HG03342 (cell line): Measurements from ENCODE around the gene FOXJ3.

Experiments used
- ATAC-seq: cut with Tn5 transposase; IDR thresholded peaks from one replicate; pipeline ENCODE4 v1.9.1; 2021; ENCODE audit warnings: mild to moderate bottlenecking, moderate library complexity; ENCODE audit not compliant: unreplicated experiment

Gene FOXJ3

DNA sequence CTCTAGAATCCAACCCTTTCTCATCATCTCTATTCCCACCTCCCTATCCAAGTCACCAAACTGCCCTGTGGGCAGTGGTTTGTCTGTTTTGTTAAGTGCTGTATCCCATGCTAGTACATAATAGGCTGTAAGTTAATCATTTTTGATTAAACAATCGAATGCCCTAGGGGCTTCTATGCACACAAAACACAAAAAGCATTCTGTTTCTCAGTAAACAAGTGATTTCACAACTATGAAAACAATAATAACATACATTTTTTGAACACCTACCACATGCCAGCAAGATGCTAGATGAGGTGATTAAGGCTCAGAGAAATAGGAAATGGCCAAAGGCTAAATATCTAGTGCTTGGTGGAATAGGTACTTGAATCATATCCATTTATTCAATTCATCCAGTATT lies 186.9 kb downstream of the FOXJ3 start:
- no peak for ATAC-seq

DNA sequence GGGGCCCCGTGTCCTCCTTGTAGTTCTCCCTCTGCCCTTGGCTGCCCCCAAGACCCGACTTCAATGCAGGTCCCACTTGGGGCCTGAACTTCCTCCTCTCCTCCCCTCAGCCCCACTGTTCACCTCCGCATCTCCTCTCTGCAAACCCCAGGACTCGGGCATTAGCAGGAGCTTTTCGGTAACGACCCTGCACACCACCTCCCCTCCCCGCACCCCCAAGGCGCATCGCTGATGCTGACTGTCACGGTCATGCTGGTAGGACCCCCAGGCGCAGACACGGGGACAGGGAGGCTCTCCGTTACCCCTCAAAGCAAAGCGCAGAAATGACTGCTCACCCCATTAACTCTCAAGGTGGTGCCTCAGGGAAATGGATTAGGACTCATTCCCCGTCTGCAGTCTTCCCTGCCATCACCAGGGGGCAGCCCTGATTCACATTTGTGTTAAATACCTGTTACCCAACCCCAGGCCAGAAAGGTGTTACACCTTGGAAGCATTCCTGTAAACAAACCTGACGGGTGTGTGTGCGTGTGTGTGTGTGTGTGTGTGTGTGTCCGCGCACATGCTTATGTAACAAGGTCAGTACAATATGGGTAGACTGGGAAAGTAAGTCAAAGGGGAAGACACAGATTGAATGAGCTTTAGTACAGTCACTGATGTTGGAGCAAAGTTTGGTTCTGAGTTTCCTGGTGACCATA lies 188.3 kb downstream of the FOXJ3 start:
- ATAC-seq = no peak

DNA sequence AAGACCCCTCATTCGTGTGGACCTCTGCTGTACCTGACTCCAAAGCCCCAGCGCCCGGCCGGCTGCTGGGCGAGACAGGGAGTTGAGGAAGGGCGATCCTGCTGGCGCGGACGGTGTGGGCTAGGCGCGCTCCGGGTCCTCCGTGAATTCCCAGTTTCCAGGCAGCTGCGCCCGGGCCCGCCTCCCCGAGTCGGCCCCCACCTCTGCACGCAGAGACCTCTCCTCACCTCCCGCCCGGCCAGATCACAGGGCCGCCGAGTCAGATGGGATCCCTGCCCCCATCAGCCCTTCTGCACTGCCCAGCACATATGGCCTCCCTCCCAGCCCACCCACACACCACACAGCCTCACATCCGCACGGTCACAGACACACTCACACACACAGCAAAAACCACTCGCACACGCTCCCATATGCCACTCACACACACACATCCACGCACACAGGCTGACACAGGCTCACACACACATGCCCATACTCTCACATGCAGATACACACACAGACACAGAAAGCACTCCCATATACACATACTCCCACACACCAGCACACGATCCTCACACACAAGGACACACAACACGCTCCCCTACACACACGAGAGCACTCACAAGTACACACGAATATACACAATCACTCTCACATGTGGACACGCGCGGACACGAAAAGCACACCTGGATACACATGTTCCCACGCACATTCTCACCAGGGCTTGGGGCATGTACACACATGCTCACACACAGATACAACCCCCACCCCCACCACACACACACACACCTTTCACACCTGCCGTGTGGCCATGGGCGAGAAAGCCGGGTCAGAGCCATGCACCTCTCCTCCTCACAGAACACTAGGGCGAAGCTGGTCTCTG lies 189.0 kb downstream of the FOXJ3 start:
- ATAC-seq = no peak

DNA sequence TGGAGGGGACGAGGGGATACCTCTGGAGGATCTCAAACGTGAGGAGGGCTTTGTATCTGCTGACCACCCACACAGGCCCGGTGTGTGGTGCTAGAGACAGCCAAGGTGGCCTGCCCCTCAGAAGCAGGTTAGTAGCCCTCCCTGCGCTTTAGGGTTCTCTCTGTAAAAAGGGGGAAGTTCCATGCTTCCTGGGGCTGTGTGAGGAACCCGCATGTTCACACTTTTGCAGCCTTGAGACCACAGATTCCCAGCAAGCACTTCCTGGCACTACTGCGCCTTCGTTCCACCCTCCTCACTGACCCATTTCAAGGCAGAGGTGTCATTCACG lies 189.7 kb downstream of the FOXJ3 start:
- no peak for ATAC-seq

DNA sequence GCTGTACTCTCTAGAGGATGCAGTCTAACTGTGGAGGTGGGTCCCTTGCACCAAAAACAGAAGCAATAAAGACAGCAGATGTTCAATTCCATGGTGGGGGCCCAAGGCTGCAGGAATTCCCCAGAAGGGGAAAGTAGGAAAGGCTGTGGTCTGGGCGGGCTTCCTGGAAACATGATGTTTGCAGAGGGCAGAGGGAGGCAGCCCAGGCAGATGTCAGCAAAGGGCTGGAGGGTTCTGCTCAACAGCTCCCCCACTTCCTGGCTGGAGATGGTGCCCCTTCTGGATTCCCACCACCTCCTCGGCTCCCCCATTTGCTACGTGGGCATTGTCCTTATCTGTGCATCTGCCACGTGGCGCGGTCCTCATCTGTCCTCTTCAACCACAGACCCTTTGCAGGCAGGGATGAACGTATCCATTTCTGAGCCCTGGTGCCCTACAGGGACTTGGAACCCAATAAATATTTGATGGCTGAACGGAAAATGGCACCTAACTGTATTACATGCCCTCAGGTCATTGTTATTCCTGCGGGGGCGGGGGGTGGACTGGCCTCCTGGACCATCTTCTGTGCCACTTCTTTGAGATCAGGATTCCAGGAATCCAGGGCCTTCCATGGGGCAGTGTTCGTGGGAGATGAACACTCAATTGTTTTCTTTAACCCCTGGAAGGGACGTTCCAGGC lies 190.2 kb downstream of the FOXJ3 start:
- ATAC-seq = no peak

DNA sequence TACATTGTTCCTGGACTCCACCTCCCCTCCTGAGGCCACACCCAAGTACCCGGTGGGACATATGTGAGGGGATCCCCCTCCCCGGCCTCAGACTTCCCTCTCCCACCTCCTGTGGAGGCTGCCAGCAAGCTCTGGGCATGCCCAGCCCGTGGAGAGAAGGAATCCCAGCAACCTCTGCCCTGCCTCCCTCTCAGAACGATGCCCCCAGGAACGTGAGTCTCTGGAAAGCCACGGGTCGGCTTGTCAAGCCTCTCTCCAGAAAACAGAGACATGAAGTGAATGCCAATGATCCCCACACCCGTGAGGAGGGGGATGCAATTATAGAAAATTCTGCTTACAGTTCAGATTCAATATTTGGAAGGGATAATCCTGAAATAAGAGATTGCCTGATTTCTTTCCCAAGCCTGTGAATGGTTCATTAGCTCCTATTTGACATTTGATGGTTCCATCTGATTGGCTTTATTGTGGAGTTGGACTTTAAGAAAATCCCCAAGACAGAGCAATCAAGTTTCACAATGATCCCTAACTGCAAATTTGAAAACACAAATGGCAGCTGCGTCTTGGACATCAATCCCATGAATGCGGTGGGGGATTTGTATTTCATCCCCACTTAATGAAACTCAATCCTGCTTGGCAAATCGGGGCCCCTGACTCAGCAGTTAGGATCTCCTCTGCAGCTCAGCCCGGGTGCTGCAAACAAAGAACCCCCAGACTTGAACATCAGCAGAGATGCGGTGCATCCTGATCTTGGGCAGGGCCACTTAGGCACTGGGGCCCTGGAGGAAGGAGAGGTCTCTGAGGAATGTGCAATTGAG lies 190.9 kb downstream of the FOXJ3 start:
- ATAC-seq = no peak

DNA sequence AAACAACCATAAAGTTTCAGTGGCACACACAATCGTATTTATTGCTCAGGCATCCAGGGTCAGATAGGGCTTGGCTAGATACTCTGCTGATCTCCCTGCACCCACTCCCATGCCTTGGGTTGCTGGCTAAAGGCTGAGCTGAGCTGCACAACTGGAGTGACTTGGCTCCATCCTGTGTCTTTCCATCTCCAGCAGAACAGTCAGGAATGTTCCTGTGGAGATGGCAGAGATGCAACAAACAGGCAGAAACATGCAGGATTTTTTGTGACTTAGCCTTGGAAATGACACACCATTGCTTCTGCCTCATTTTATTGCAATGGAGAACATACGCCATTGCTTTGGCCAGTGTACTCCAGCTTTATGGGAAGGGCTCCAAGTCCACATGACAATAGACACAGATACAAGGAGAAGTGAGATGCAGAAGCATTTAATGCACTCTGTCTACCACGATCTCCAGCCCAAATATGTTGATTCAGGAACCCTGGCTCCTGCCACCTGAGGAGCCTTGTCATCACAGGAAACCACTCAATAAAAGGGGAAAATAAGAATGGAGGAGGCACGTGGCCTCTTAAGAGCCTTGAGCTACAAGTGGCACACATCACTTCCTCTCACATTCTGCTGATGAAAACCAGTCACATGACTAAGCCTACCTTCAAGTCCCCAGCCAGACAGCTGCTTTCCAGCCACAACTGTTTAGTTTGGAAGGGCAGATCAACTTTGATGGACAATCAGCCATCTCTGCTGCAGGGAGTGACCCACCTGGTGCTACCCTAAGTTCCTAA lies 191.9 kb downstream of the FOXJ3 start:
- no peak for ATAC-seq

DNA sequence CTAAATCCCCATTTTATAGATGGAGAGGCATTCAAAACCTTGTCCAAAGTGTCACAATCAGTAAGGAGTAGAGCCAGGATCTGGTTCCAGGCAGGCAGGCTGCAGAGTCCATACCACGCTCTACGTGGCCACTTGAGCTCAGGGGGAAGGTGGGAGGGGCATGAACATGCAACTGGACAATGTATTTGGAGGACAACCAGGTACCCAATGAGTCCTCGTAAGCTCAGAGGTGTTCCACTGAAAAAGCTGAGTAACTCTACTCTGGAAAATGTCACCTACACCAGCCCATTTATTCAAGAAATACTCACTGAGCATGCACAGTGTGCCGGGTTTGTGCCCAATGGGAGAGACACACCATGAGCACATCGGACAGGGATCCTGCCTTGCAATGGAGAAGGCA lies 193.1 kb downstream of the FOXJ3 start:
- no peak for ATAC-seq

DNA sequence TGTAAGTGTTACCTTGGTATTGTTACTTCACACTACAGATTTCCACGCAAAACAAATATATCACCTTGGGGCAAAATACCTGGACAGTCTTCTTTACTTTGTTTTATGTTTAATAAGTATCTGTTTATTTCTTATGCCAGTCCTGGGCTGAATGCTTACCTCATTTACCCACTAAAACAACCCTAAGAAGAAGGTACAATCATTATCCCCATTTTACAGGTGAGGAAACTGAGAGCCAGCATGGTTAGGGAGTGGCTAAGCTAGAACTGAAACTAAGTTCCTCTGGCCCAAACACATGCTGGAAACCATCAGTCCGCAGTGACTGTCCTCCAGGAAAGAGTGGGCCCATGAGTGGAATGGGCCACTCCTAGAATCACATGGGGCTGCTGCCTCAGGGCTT lies 194.8 kb downstream of the FOXJ3 start:
- ATAC-seq = no peak

DNA sequence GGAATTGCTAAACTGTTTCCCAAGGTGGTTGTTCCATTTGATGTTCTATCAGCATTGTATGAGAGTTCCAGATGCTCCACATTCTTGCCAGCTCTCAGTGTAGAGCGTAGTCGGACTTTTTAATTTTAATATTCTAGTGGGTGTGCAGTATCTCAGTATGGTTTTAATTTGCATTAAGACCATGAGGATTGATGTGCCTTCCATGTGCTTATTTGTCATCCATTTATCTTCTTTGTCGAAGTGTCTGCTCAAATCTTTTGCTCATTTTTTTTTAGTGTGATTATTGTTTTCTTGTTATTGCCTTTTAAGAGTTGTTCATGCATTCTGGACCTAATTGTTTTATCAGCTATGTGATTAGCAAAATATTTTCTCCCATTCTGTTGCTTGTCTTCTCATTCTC lies 195.6 kb downstream of the FOXJ3 start:
- ATAC-seq = no peak

DNA sequence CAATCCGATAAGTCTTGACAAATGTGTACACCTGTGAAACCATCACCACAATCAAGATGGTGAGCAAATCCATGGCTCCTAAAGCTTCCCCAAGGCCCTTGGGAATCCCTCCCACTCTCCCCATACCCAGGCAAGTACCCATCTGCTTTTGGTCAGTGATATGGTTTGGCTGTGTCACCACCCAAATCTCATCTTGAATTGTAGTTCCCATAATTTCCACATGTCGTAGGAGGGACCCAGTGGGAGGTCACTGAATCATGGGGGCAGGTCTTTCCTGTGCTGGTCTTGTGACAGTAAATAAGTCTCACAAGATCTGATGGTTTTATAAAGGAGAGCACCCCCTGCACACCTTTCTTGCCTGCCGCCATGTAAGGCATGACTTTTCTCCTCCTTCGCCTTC lies 196.4 kb downstream of the FOXJ3 start:
- no peak for ATAC-seq

DNA sequence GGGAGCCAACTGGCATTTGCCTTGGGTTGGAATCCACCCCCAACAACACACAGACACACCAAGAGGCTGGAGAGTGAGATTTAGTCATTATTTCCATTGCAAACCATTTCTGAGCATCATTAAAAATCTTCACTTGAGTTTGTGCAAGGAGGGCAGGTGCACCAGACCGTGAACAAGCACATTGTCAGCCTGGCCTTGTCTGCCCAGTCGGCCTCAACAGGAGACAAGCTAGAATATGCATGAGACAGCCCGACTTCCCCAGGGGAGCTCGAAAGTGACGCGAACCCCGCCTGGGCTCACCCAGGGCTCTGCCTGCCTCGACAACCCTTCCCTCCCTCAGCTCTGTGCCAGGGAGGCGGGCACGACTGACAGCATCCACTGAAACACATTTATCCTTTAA lies 197.3 kb downstream of the FOXJ3 start:
- ATAC-seq = no peak

DNA sequence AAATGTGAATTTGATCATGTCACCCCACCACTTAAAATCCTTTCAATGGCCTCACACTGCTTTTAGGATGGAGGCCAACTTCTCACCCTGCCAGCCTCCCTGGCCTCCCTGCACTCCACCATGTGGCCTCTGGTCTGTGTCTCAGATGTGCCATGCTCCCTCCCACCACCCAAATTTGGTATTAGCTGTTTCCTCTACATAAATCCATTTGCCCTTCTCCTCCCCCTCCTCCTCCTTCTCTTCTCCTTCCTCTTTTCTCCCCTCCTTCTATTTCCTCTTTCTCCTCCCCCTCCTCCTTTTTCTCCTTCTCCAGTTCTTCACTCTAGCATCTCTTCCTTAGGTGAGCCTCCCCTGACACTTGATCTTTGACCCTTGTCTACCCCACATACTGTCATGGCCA lies 198.6 kb downstream of the FOXJ3 start:
- no peak for ATAC-seq

DNA sequence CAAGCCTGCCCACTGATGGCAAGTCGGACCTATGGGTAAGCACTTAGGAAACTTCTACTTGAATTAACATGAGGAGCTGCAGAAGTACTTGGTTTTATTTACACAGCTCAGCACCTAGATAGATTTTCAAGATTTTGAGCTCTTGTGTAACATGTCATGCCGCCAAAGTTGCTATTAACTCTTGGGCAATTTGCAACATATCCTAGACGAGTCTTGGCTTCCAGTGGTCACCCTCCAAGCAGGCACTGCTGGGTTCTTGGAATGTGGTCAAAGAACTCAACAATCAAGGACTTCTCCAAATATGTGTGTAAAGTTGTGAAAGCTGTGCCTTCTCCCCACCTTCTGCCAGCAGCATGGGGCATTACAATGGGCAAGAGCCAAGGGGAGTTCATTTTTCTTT lies 199.6 kb downstream of the FOXJ3 start:
- ATAC-seq = no peak

DNA sequence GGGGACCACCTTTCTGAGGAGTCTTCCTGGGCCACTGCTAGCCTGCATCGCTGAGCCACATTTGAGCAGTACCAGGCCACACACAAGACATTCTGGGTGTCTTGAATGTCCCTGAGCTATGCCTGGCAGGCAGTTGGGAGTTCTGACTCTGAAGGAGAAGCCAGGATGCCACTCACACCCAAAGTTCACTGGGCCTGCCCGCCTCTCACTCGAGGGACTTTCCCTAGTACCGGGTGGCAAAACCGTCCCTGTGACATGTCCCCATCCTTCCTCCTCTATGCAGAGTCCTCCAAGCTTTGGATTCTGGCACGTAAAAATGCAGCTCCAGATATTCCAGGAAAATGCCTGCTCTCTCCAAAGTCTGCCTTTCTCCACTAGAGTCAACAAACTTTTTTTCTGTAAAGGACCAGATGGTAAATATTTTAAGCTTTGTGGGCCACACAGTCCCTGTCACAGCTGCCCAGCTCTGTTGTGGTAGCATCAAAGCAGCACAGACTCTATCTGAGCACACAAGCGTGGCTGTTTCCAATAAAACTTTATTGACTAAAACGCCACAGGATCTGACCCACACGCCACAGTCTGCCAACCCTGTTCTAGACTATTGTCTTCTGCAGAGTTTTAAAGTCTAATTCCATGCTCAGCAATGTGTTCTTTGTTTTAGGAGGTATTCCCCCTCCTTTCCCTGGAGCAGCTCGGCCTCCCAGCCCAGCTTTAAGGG lies 201.1 kb downstream of the FOXJ3 start:
- no peak for ATAC-seq

DNA sequence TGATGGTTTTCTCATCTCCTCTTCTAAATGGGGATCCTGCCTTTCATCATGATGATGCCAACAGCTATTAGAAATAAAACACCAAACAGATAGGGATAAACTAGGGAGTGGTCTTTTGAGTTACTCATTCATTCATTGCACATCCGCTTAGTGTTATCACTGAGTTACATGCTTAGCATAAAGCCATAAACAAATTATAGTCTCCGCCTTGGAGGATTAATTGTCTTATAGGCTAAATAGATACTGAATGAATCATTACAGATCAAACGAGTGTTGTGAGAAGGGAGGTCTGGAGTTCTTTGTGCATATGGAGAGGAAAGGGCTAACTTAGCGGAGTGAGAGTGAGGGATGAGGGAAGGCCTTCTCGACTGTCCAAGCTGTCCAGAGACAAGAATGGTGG lies 201.6 kb downstream of the FOXJ3 start:
- ATAC-seq = no peak

DNA sequence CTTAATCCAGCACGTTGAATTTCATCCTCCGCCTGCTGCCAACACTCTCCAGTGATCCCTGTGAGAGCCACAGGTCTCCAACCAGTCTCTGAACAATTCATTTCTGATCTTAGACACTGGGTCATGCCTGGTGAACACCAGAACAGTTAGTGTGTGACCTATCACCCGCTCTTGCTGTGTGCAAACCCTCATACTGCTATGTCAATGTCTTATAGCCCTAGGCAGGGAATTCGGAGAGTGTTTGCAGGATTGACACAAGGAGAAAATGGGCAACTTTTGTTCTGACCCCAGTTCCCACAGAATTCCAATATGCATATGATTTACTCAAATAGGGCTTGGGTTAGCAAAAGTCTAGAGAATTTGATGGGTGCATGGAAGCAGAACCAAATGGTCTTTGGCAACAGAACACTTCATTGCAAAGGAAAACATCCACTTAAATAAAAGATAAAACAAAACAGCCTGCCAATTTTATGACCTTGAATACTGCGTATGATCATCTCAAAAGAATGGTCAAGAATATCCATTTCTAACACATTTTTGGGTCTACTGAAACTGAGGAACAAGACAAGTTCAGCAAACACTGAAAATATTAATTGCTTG lies 204.9 kb downstream of the FOXJ3 start:
- no peak for ATAC-seq

DNA sequence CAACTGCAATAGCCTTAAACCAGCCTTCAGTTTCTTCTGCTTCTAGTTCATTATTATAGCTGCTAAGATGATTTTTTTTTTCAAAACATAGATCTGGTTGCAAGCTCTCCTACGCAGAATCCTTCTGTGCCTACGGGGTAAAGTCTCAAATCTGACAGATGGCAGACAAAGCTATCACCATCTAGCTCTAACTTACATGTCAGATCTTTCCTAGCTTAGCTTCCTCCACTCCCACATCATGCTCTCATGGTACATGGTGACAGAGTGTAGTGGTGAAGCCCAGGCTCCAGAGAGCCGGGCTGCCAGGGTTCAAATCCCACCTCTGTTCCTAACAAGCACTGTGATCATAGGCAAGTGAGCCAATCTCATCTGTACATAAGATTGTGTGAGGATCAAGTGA lies 206.1 kb downstream of the FOXJ3 start:
- ATAC-seq = no peak

DNA sequence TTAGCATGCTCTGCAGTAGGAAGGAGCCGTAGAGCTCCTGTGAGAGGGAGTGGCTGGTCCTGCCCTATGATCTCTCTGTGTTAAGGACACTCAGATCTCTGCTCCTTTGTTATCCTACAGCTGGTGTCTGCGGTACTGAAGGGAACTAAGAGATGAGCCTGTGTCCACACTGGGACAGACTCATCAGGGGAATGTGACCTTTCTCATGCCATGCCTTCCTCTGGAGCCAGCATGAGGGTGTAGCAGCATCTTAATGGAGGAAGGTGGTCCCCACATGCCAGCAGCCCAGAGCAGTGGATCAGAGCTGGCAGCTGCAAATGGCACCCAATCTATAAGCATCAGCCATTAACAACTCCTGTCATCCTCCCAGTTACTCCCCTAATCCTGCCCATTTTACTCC lies 206.5 kb downstream of the FOXJ3 start:
- ATAC-seq = no peak
